HepG2 (cell line): ENCODE measurements around the gene SAPCD1.

Experiments
- KLF13 ChIP-seq: sonication (generic); formaldehyde crosslinking; IDR thresholded peaks from 2 replicates; pipeline ENCODE4 v1.4.0; 2020; ENCODE audit warnings: mild to moderate bottlenecking, missing genetic modification reagents
- TF ChIP-seq, protein P1 (sequence below): sonication (generic); formaldehyde crosslinking; IDR thresholded peaks from 2 replicates; pipeline ENCODE4 v1.5.0; 2020; ENCODE audit warnings: mild to moderate bottlenecking, missing genetic modification reagents
- TF ChIP-seq, protein P2 (sequence below): sonication (generic); formaldehyde crosslinking; IDR thresholded peaks from 2 replicates; pipeline ENCODE4 v1.5.0; 2020; ENCODE audit warnings: missing genetic modification reagents

DNA sequence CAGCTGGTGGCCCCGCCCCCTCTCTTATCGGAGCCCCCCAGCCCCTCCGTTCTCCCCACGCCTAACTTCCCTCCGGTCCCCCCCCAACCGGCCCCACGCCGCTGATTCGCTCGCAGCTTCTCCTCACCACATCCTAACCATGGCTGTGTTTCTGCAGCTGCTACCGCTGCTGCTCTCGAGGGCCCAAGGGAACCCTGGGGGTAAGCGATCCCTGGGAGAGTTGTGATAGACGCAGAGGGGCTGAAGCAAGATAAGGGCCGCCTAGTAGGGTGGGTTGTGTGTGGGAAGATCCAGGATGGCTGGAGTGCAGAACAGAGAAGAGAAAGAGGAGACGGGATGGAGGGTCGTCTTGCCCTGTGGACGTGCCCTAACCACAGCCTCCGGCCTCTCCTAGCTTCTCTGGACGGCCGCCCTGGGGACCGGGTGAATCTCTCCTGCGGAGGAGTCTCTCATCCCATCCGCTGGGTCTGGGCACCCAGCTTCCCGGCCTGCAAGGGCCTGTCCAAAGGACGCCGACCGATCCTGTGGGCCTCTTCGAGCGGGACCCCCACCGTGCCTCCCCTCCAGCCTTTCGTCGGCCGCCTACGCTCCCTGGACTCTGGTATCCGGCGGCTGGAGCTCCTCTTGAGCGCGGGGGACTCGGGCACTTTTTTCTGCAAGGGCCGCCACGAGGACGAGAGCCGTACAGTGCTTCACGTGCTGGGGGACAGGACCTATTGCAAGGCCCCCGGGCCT, 39.0 kb upstream of the SAPCD1 start, which contains the start of gene MPIG6B:
- TF ChIP-seq, protein P1, sequence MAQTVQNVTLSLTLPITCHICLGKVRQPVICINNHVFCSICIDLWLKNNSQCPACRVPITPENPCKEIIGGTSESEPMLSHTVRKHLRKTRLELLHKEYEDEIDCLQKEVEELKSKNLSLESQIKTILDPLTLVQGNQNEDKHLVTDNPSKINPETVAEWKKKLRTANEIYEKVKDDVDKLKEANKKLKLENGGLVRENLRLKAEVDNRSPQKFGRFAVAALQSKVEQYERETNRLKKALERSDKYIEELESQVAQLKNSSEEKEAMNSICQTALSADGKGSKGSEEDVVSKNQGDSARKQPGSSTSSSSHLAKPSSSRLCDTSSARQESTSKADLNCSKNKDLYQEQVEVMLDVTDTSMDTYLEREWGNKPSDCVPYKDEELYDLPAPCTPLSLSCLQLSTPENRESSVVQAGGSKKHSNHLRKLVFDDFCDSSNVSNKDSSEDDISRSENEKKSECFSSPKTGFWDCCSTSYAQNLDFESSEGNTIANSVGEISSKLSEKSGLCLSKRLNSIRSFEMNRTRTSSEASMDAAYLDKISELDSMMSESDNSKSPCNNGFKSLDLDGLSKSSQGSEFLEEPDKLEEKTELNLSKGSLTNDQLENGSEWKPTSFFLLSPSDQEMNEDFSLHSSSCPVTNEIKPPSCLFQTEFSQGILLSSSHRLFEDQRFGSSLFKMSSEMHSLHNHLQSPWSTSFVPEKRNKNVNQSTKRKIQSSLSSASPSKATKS: no peak
- TF ChIP-seq, protein P2, sequence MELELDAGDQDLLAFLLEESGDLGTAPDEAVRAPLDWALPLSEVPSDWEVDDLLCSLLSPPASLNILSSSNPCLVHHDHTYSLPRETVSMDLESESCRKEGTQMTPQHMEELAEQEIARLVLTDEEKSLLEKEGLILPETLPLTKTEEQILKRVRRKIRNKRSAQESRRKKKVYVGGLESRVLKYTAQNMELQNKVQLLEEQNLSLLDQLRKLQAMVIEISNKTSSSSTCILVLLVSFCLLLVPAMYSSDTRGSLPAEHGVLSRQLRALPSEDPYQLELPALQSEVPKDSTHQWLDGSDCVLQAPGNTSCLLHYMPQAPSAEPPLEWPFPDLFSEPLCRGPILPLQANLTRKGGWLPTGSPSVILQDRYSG: no peak
- no peak for TF ChIP-seq KLF13 (CRISPR knock-in tag)
